ENCODE results near the gene OXCT1.
A peak's percentile ranks its signal among the peaks of the same experiment; 100 is the strongest.

The OXCT1 gene

GRCh38 chr5:41869724-41870626, at the start of gene OXCT1:
TSS of gene OXCT1 (minus strand) at chr5:41870425. CDS start at chr5:41870358, 67 bp downstream.
- H3K27ac Mint-ChIP-seq: peak within 1 kb of the TSS; percentile 94
- peaks cover 2 to 4% of the 10 kb centered on the region in 2 donors for H3K36me3 Mint-ChIP-seq
- no peaks in the 10 kb centered on the region for H3K9me3 Mint-ChIP-seq
- peak within 1 kb of the TSS; percentile 87 to 92 for H3K4me3 Mint-ChIP-seq
- DNase-seq (peak; percentile 89), ATAC-seq (replicated peaks) (peak; percentile 95 to 96)
- peaks cover 15 to 48% of the 10 kb centered on the region in 2 donors for H3K4me1 Mint-ChIP-seq
- H3K27me3 Mint-ChIP-seq: no peaks in the 10 kb centered on the region

- ATAC-seq (replicated peaks): peak; percentile 74
- no peak overlapping the region for H3K27ac Mint-ChIP-seq
- peak overlapping the region in 1 of 2 donors; percentile 33 for H3K4me3 Mint-ChIP-seq
Observed at GRCh38 chr5:41918105-41918504, 47.9 kb upstream of the OXCT1 start.

GRCh38 chr5:41908374-41909079, 38.3 kb upstream of the OXCT1 start:
- no peak overlapping the region for H3K4me3 Mint-ChIP-seq
- ATAC-seq (replicated peaks) (no peak), DNase-seq (no peak)
- H3K36me3 Mint-ChIP-seq: peaks cover 31 to 54% of the 10 kb centered on the region in 2 donors
- no peaks in the 10 kb centered on the region for H3K27me3 Mint-ChIP-seq
- no peaks in the 10 kb centered on the region for H3K9me3 Mint-ChIP-seq
- H3K4me1 Mint-ChIP-seq: peaks cover 15 to 26% of the 10 kb centered on the region in 2 donors
- H3K27ac Mint-ChIP-seq: no peak overlapping the region

More at GRCh38 chr5:41918105-41918504, 47.9 kb upstream of the OXCT1 start:
- H3K4me1 Mint-ChIP-seq: peaks cover 15 to 29% of the 10 kb centered on the region in 2 donors
- H3K36me3 Mint-ChIP-seq: peaks cover 48 to 64% of the 10 kb centered on the region in 2 donors
- DNase-seq: no peak
- H3K27me3 Mint-ChIP-seq: no peaks in the 10 kb centered on the region
- peaks cover 0 to 4% of the 10 kb centered on the region in 2 donors for H3K9me3 Mint-ChIP-seq

- DNase-seq (no peak), ATAC-seq (replicated peaks) (no peak)
- H3K4me3 Mint-ChIP-seq: no peak overlapping the region
- no peaks in the 10 kb centered on the region for H3K9me3 Mint-ChIP-seq
- H3K27ac Mint-ChIP-seq: no peak overlapping the region
- H3K36me3 Mint-ChIP-seq: peaks cover 16 to 37% of the 10 kb centered on the region in 2 donors
- peaks cover 0 to 6% of the 10 kb centered on the region in 2 donors for H3K27me3 Mint-ChIP-seq
- H3K4me1 Mint-ChIP-seq: peaks cover 21 to 35% of the 10 kb centered on the region in 2 donors
Observed at GRCh38 chr5:41906151-41906550, 35.9 kb upstream of the OXCT1 start.

GRCh38 chr5:41903892-41904799, 33.9 kb upstream of the OXCT1 start, which contains the start of gene RIMOC1:
TSS of gene RIMOC1 (plus strand) at chr5:41904344. CDS start at chr5:41904368, 24 bp downstream.
- Mint-ChIP-seq H3K4me3 (peak within 1 kb of the TSS; percentile 90 to 99), H3K36me3 (peaks cover 9 to 29% of the 10 kb centered on the region in 2 donors), H3K27ac (peak within 1 kb of the TSS; percentile 100), H3K4me1 (peaks cover 21 to 35% of the 10 kb centered on the region in 2 donors), H3K27me3 (peaks cover 4 to 6% of the 10 kb centered on the region in 2 donors), H3K9me3 (no peaks in the 10 kb centered on the region)
- ATAC-seq (replicated peaks): peak; percentile 96 to 97
- peak; percentile 99 for DNase-seq

- H3K27ac Mint-ChIP-seq: peak overlapping the region; percentile 100
- no peaks in the 10 kb centered on the region for H3K9me3 Mint-ChIP-seq
- peaks cover 21 to 35% of the 10 kb centered on the region in 2 donors for H3K4me1 Mint-ChIP-seq
- DNase-seq (no peak), ATAC-seq (replicated peaks) (no peak)
- H3K4me3 Mint-ChIP-seq: peak overlapping the region; percentile 90 to 99
- peaks cover 9 to 29% of the 10 kb centered on the region in 2 donors for H3K36me3 Mint-ChIP-seq
- H3K27me3 Mint-ChIP-seq: peaks cover 4 to 6% of the 10 kb centered on the region in 2 donors
Observed at GRCh38 chr5:41903382-41903891, 33.2 kb upstream of the OXCT1 start.

- Mint-ChIP-seq H3K4me3 (no peak overlapping the region), H3K27me3 (peaks cover 34 to 37% of the 10 kb centered on the region in 2 donors), H3K4me1 (no peaks in the 10 kb centered on the region), H3K36me3 (no peaks in the 10 kb centered on the region), H3K27ac (no peak overlapping the region), H3K9me3 (peaks cover 0 to 1% of the 10 kb centered on the region in 2 donors)
- DNase-seq (no peak), ATAC-seq (replicated peaks) (no peak)
Observed at GRCh38 chr5:41896230-41896629, 26.0 kb upstream of the OXCT1 start.

GRCh38 chr5:41893074-41893851, 23.0 kb upstream of the OXCT1 start:
- Mint-ChIP-seq H3K4me3 (peak overlapping the region in 1 of 2 donors; percentile 26), H3K27me3 (peaks cover 43 to 47% of the 10 kb centered on the region in 2 donors), H3K27ac (no peak overlapping the region), H3K9me3 (peaks cover 0 to 1% of the 10 kb centered on the region in 2 donors), H3K4me1 (no peaks in the 10 kb centered on the region), H3K36me3 (no peaks in the 10 kb centered on the region)
- ATAC-seq (replicated peaks) (no peak), DNase-seq (no peak)

GRCh38 chr5:41892031-41892430, 21.8 kb upstream of the OXCT1 start:
- ATAC-seq (replicated peaks) (no peak), DNase-seq (no peak)
- Mint-ChIP-seq H3K4me1 (no peaks in the 10 kb centered on the region), H3K4me3 (no peak overlapping the region), H3K9me3 (peaks cover 0 to 1% of the 10 kb centered on the region in 2 donors), H3K27ac (no peak overlapping the region), H3K27me3 (peaks cover 52 to 54% of the 10 kb centered on the region in 2 donors), H3K36me3 (no peaks in the 10 kb centered on the region)

- DNase-seq: no peak
- ATAC-seq (replicated peaks): no peak
- H3K36me3 Mint-ChIP-seq: no peaks in the 10 kb centered on the region
- H3K9me3 Mint-ChIP-seq: peaks cover 0 to 1% of the 10 kb centered on the region in 2 donors
- H3K27me3 Mint-ChIP-seq: peaks cover 46 to 47% of the 10 kb centered on the region in 2 donors
- H3K4me1 Mint-ChIP-seq: no peaks in the 10 kb centered on the region
- H3K4me3 Mint-ChIP-seq: no peak overlapping the region
- no peak overlapping the region for H3K27ac Mint-ChIP-seq
Observed at GRCh38 chr5:41891066-41891707, 21.0 kb upstream of the OXCT1 start.

- Mint-ChIP-seq H3K27ac (no peak overlapping the region), H3K9me3 (peaks cover 0 to under 1% of the 10 kb centered on the region in 2 donors), H3K27me3 (peaks cover 28 to 46% of the 10 kb centered on the region in 2 donors), H3K36me3 (no peaks in the 10 kb centered on the region), H3K4me1 (no peaks in the 10 kb centered on the region), H3K4me3 (no peak overlapping the region)
- no peak for DNase-seq
- no peak for ATAC-seq (replicated peaks)
Observed at GRCh38 chr5:41885286-41885685, 15.1 kb upstream of the OXCT1 start.

GRCh38 chr5:41883936-41884335, 13.7 kb upstream of the OXCT1 start:
- Mint-ChIP-seq H3K27ac (no peak overlapping the region), H3K9me3 (peaks cover 0 to 3% of the 10 kb centered on the region in 2 donors), H3K36me3 (no peaks in the 10 kb centered on the region), H3K4me3 (no peak overlapping the region), H3K27me3 (peaks cover 30 to 49% of the 10 kb centered on the region in 2 donors), H3K4me1 (no peaks in the 10 kb centered on the region)
- DNase-seq: no peak
- ATAC-seq (replicated peaks): no peak

All from stimulated activated naive B cell treated with anti-CD40 and anti-IgM and Interleukin-4, amounts not matched to agents 10 μg/mL and 1 μg/mL and 100 μg/mL, for 72 hours (primary cell).